GM12801 (cell line): ENCODE data around the gene CNGB1.

Experiments used
- CTCF ChIP-seq: IDR thresholded peaks from one replicate; pipeline ENCODE4 v1.5.1; 2011; ENCODE audit warnings: control low read depth; ENCODE audit not compliant: insufficient read length; ENCODE audit errors: extremely low read depth

The CNGB1 gene

GRCh38 chr16:57845115-57845514 lies 125.8 kb downstream of the CNGB1 start:
- no peak for TF ChIP-seq CTCF

- no peak for TF ChIP-seq CTCF
Observed at GRCh38 chr16:57844416-57845030, 126.4 kb downstream of the CNGB1 start.

GRCh38 chr16:57843400-57843799 lies 127.5 kb downstream of the CNGB1 start:
- no peak for TF ChIP-seq CTCF

- no peak for TF ChIP-seq CTCF
Observed at GRCh38 chr16:57842601-57843000, 128.3 kb downstream of the CNGB1 start.

GRCh38 chr16:57840833-57841232 lies 130.1 kb downstream of the CNGB1 start:
- TF ChIP-seq CTCF: no peak

- TF ChIP-seq CTCF: no peak
Observed at GRCh38 chr16:57838161-57838560, 132.8 kb downstream of the CNGB1 start.

- TF ChIP-seq CTCF: no peak
Observed at GRCh38 chr16:57837305-57838125, 133.4 kb downstream of the CNGB1 start.
